ENCODE data around the gene FAM110C. TPM values are rescaled to one million over a fixed set of nuclear protein-coding genes. Genes with fewer than 3 reads are reported as not detected.
"Not testable (repeated sequence)": the region's sequence is repeated elsewhere in the genome, so short reads cannot be mapped to it uniquely, and the experiment has no call there.

The FAM110C gene
- total RNA-seq, 1 donor from 2014 or later, result 0.51 TPM

GRCh38 chr2:42788-43187 is 3.5 kb downstream of the FAM110C start:
- DNase-seq, result no peak

- DNase-seq, result no peak
Observed at GRCh38 chr2:40465-40864, 5.8 kb downstream of the FAM110C start.

- no peak for DNase-seq
Observed at GRCh38 chr2:38155-38554, 8.2 kb downstream of the FAM110C start.

- DNase-seq, result no peak
Observed at GRCh38 chr2:36318-36717, 10.0 kb downstream of the FAM110C start.

GRCh38 chr2:35852-36251 is 10.5 kb downstream of the FAM110C start:
- DNase-seq, result no peak

GRCh38 chr2:33620-34019 is 12.7 kb downstream of the FAM110C start:
- DNase-seq, result peak; percentile 1

- no peak for DNase-seq
Observed at GRCh38 chr2:32068-32467, 14.2 kb downstream of the FAM110C start.

GRCh38 chr2:29253-29652 is 17.1 kb downstream of the FAM110C start:
- DNase-seq, result no peak

GRCh38 chr2:28406-28975 is 17.8 kb downstream of the FAM110C start:
- no peak for DNase-seq

- DNase-seq, result no peak
Observed at GRCh38 chr2:26891-27290, 19.4 kb downstream of the FAM110C start.

GRCh38 chr2:25543-25942 is 20.8 kb downstream of the FAM110C start:
- no peak for DNase-seq

- DNase-seq, result not testable (repeated sequence)
Observed at GRCh38 chr2:24591-24990, 21.7 kb downstream of the FAM110C start.

- DNase-seq, result no peak
Observed at GRCh38 chr2:24107-24506, 22.2 kb downstream of the FAM110C start.

GRCh38 chr2:23283-23682 is 23.0 kb downstream of the FAM110C start:
- no peak for DNase-seq

- DNase-seq, result not testable (repeated sequence)
Observed at GRCh38 chr2:22244-22643, 24.1 kb downstream of the FAM110C start.

GRCh38 chr2:20259-20658 is 26.0 kb downstream of the FAM110C start:
- not testable (repeated sequence) for DNase-seq

- DNase-seq, result no peak
Observed at GRCh38 chr2:19505-19904, 26.8 kb downstream of the FAM110C start.

GRCh38 chr2:18402-19271 is 27.7 kb downstream of the FAM110C start:
- peak; percentile 7 for DNase-seq

GRCh38 chr2:15916-16315 is 30.4 kb downstream of the FAM110C start:
- not testable (repeated sequence) for DNase-seq

GRCh38 chr2:11248-11941 is 34.9 kb downstream of the FAM110C start:
- peak; percentile 64 for DNase-seq

- DNase-seq, result peak; percentile 2
Observed at GRCh38 chr2:10222-10875, 36.0 kb downstream of the FAM110C start.

Measured in dermis blood vessel endothelial cell (primary cell).